ENCODE results near the gene IGF2BP3. TPM values are rescaled to one million over a fixed set of nuclear protein-coding genes. Genes with fewer than 3 reads are reported as not detected.

Gene IGF2BP3
- total RNA-seq, 1 donor from 2014 or later = not detected

DNA sequence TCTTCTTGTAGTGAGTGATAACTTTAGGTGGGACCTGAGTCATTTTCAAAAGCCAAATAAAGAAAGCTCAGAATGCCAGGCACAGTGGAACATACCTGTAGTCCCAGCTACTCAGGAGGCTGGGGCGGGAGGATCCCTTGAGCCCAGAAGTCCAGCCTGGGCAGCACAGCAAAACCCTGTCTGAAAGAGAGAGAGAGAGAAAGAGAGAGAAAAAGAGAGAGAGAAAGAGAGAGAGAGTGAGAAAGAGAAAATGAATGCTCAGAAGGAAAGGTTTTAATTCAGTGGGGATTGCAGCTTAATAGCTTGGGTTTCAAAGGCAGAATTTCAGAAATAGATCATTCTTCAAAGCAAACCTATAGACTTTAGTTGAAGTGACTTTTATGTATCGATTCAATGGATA is 198.0 kb downstream of the IGF2BP3 start:
- Histone ChIP-seq H3K27ac (no peak overlapping the region), H3K27me3 (no peaks in the 10 kb centered on the region), H3K4me3 (no peak overlapping the region), H3K4me1 (no peaks in the 10 kb centered on the region), H3K36me3 (peaks cover 22 to 23% of the 10 kb centered on the region in 2 donors), H3K9me3 (no peaks in the 10 kb centered on the region)
- no peak for DNase-seq (ENCODE audit: low spot score in 2 of 2)
- intact Hi-C loops (cut with DNase I) = no loop called here
- no peak for TF ChIP-seq CTCF (IDR thresholded peaks at IDR 0.05)

GRCh38 chr7:23268746-23269145 is 201.5 kb downstream of the IGF2BP3 start:
- Histone ChIP-seq H3K9me3 (no peaks in the 10 kb centered on the region), H3K4me1 (no peaks in the 10 kb centered on the region), H3K27ac (no peak overlapping the region), H3K27me3 (no peaks in the 10 kb centered on the region), H3K4me3 (no peak overlapping the region), H3K36me3 (peaks cover 18 to 30% of the 10 kb centered on the region in 2 donors)
- DNase-seq (ENCODE audit: low spot score in 2 of 2) = no peak
- intact Hi-C loops (cut with DNase I) = no loop called here
- TF ChIP-seq CTCF (IDR thresholded peaks at IDR 0.05) = no peak

GRCh38 chr7:23268167-23268566 is 202.1 kb downstream of the IGF2BP3 start:
- intact Hi-C loops (cut with DNase I) = no loop called here
- TF ChIP-seq CTCF (IDR thresholded peaks at IDR 0.05) = no peak

DNA sequence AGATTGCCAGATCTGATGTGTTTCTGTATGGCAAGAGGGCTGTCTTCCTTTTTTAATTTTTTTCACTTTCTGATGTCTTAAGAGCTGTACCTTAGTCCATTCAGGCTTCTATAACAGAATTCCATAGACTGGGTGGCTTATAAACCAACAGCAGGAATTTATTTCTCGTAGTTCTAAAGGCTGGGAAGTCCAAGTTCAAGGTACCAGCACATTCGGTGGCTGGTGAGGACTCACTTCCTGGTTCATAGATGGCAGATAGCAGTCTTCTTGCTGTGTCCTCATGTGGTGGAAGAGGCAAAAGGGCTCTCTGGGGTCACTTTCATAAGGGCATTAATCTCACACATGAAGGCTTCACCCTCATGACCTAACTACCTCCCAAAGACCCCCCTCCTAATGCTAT is 202.9 kb downstream of the IGF2BP3 start:
- intact Hi-C loops (cut with DNase I) = no loop called here
- Histone ChIP-seq H3K4me1 (no peaks in the 10 kb centered on the region), H3K27me3 (no peaks in the 10 kb centered on the region), H3K27ac (no peak overlapping the region), H3K9me3 (no peaks in the 10 kb centered on the region), H3K36me3 (peaks cover 18 to 30% of the 10 kb centered on the region in 2 donors), H3K4me3 (no peak overlapping the region)
- DNase-seq (ENCODE audit: low spot score in 2 of 2) = no peak
- TF ChIP-seq CTCF (IDR thresholded peaks at IDR 0.05) = no peak

More at GRCh38 chr7:23268167-23268566, 202.1 kb downstream of the IGF2BP3 start:
- H3K27ac ChIP-seq = no peak overlapping the region
- DNase-seq (ENCODE audit: low spot score in 2 of 2) = no peak
- H3K27me3 ChIP-seq = no peaks in the 10 kb centered on the region
- no peaks in the 10 kb centered on the region for H3K4me1 ChIP-seq
- no peak overlapping the region for H3K4me3 ChIP-seq
- H3K36me3 ChIP-seq = peaks cover 18 to 30% of the 10 kb centered on the region in 2 donors
- H3K9me3 ChIP-seq = no peaks in the 10 kb centered on the region

- intact Hi-C loops (cut with DNase I) = no loop called here
- Histone ChIP-seq H3K4me3 (no peak overlapping the region), H3K27me3 (no peaks in the 10 kb centered on the region), H3K36me3 (peaks cover 18 to 30% of the 10 kb centered on the region in 2 donors), H3K4me1 (no peaks in the 10 kb centered on the region), H3K9me3 (no peaks in the 10 kb centered on the region), H3K27ac (no peak overlapping the region)
- no peak for TF ChIP-seq CTCF (IDR thresholded peaks at IDR 0.05)
- no peak for DNase-seq (ENCODE audit: low spot score in 2 of 2)
Measured at GRCh38 chr7:23266918-23267317, 203.4 kb downstream of the IGF2BP3 start.

- no peak overlapping the region for H3K4me3 ChIP-seq
- peaks cover 23 to 29% of the 10 kb centered on the region in 2 donors for H3K36me3 ChIP-seq
- H3K27me3 ChIP-seq = no peaks in the 10 kb centered on the region
- intact Hi-C loops (cut with DNase I) = no loop called here
- no peak for DNase-seq (ENCODE audit: low spot score in 2 of 2)
- no peaks in the 10 kb centered on the region for H3K4me1 ChIP-seq
- no peaks in the 10 kb centered on the region for H3K9me3 ChIP-seq
- TF ChIP-seq CTCF (IDR thresholded peaks at IDR 0.05) = no peak
- no peak overlapping the region for H3K27ac ChIP-seq
Measured at GRCh38 chr7:23264916-23265458, 205.3 kb downstream of the IGF2BP3 start.

All from ascending aorta (tissue), 2 donors.